Transverse colon (tissue), 4 donors: ENCODE data around the gene CCDC50.

Experiments
- POLR2AphosphoS5 ChIP-seq, 3 donors: sonication (generic); formaldehyde crosslinking; IDR thresholded peaks; one replicate each; pipeline ENCODE4 v1.6.1; 2016; ENCODE audit warnings: antibody characterized with exemption in 3 of 3
- TF ChIP-seq, protein P1 (sequence below), 5 experiments: fragments of 200-600 bp in 3 of 5; fragments of 450-650 bp in 2 of 5; sonication (generic) in 3 of 5; IDR thresholded peaks; 1 replicate in 2 of 5; 2 replicates in 3 of 5; pipeline ENCODE4 v1.5.1; 2016 to 2017; ENCODE audit warnings: antibody characterized with exemption in 5 of 5, inconsistent platforms in 3 of 5, mild to moderate bottlenecking in 2 of 5, moderate library complexity in 1 of 5

DNA sequence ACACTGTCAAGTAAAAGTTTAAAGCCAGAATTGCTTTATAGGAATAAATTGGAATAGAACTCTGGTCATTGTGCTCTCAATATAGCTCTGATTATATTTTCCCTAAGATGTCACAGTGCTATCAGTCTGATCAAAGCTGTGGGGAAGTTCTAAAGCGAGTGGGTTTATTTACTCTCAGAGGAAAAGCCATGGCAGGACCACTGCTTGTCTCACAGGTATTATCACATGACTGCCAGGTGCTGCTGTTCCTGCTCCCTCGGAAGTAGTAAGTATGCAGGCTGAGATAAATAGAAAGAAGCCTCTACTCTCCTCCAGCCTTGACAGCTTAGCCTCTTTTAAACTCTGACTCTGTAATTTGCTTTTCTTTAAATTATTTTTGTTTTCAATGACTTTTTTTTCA lies 50.3 kb downstream of the CCDC50 start:
- TF ChIP-seq, protein P1, sequence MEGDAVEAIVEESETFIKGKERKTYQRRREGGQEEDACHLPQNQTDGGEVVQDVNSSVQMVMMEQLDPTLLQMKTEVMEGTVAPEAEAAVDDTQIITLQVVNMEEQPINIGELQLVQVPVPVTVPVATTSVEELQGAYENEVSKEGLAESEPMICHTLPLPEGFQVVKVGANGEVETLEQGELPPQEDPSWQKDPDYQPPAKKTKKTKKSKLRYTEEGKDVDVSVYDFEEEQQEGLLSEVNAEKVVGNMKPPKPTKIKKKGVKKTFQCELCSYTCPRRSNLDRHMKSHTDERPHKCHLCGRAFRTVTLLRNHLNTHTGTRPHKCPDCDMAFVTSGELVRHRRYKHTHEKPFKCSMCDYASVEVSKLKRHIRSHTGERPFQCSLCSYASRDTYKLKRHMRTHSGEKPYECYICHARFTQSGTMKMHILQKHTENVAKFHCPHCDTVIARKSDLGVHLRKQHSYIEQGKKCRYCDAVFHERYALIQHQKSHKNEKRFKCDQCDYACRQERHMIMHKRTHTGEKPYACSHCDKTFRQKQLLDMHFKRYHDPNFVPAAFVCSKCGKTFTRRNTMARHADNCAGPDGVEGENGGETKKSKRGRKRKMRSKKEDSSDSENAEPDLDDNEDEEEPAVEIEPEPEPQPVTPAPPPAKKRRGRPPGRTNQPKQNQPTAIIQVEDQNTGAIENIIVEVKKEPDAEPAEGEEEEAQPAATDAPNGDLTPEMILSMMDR (IDR thresholded peaks at IDR 0.05), result no peak
- no peak for TF ChIP-seq POLR2AphosphoS5 (IDR thresholded peaks at IDR 0.05)
